D721Med (cell line): ENCODE data around the gene RASSF1.

Experiments
- DNase-seq: peaks from one replicate; pipeline ENCODE4 v3.0.0; 2011; ENCODE audit warnings: low spot score; ENCODE audit not compliant: insufficient read length
- FAIRE-seq: peaks from 2 replicates; lab custom pipeline; 2011; peaks lifted over from hg19 to GRCh38; lab: Jason Lieb, UNC
- TF ChIP-seq, protein P1 (sequence below): IDR thresholded peaks from 2 replicates; pipeline ENCODE4 v1.5.1; 2012; ENCODE audit warnings: mild to moderate bottlenecking, control low read depth; ENCODE audit not compliant: insufficient read depth; ENCODE audit errors: missing control alignments

Gene RASSF1

DNA sequence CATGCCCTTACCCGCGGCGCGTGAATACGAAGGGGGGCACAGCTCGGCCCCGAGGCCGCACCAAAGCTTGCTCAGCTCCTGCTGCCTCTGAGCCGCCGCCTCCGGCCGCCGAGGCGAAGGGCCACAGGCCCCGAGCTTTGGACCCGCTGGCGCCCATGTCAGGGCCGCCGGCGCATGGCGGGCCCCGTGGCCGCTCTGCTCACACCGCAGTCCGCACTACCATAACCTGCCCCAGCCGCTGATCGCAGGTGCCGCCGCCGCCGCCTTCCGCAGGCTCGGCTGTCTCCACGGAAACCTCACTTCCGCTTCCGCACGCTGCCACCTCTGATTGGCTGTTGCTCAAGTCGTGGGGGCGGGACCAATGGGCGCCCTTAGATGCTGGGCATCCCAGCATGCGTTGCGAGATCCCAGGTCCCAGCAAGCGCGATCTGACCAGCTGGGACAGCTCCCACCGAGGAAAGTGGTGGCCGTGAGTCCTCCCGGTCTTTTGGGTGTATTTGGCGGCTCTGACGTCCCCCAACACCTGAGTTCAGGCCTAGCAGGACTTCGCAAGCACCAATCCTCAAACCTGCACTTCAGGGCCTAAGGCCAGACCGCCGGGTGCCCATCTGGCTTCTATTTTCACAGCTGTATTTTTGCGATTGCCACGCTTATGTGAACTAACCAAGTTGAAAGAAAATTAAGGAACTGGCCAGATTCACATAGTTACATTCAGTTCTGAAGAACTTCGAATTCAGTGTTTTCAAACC lies 12.5 kb downstream of the RASSF1 start, which contains the start of gene TUSC2:
TSS of gene TUSC2 (minus strand) at position 281 of the 749 bp plus-strand sequence. CDS start at position 157, 124 bp downstream.
- no peak for FAIRE-seq
- peak; percentile 100 for DNase-seq
- TF ChIP-seq, protein P1, sequence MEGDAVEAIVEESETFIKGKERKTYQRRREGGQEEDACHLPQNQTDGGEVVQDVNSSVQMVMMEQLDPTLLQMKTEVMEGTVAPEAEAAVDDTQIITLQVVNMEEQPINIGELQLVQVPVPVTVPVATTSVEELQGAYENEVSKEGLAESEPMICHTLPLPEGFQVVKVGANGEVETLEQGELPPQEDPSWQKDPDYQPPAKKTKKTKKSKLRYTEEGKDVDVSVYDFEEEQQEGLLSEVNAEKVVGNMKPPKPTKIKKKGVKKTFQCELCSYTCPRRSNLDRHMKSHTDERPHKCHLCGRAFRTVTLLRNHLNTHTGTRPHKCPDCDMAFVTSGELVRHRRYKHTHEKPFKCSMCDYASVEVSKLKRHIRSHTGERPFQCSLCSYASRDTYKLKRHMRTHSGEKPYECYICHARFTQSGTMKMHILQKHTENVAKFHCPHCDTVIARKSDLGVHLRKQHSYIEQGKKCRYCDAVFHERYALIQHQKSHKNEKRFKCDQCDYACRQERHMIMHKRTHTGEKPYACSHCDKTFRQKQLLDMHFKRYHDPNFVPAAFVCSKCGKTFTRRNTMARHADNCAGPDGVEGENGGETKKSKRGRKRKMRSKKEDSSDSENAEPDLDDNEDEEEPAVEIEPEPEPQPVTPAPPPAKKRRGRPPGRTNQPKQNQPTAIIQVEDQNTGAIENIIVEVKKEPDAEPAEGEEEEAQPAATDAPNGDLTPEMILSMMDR: no peak

DNA sequence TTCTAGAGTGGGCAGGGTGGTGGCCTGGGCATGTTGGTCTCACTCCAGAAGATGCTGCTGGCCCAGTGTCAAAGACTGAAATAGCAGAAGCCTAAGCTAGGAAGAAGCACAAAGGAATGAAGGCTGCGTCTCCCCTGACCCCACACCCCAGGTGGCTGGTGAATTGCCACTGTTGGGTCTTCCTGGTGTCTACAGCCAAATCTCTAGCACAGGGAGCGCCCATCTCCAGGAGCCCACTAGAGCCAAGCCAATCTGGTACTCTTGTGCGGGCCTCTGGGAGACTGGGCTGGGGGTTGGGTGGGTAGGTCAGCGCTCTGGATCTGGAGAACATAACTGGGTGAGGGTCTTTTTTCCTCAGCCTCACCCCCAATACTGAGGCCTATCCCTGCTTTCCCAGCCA lies 13.5 kb downstream of the RASSF1 start:
- TF ChIP-seq, protein P1: no peak
- no peak for DNase-seq
- FAIRE-seq: no peak

DNA sequence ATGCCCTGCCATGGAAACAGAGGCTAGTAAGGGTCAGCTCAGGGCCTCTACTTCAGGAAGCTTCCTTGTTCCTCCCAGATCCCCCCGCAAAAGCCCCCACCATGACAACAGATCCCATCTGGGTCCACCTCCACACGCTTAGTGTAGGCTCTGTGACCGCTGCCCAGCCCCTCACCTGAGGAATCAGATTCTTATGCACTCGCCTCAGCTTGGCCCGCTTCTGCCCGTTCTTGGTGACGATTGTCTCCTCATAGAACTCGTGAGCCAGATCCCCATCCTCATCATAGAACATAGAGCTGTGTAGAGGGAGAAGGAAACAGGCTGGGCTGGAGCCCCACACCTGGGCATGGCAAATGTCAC lies 14.5 kb downstream of the RASSF1 start:
- DNase-seq: no peak
- FAIRE-seq: no peak
- TF ChIP-seq, protein P1: no peak

DNA sequence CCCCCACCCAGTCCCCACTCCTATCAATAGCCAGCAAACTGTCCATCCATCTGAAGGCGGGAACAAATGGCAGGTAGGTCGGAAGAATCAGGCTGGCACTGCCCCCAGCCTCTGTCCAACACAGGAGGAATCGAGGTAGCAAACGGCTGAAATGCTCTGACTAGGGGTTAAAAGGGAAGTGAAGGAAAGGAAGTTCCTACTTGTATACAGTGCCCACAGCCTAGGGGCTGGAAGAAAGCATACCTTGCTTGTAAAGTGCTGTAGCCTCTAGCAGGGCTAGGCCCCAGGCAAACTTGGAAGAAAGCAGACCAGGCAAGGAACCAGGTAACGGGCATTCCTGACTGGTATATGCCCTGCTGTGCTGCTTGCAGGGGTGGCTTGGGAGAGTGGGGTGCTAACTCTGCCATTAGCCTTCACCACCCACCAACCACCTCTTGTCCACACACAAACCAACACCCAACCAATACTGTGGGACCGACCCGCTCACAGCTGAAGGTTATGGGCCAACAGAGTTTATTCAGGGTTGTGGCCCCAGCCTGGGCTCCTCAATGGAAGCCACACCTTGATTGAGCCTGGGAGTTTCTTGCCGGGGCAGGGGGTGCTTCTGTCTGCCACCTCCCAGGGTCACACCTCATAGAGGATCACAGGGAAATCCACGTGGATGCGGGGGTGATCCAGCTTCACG lies 15.0 kb downstream of the RASSF1 start:
- no peak for DNase-seq
- TF ChIP-seq, protein P1: no peak
- no peak for FAIRE-seq

DNA sequence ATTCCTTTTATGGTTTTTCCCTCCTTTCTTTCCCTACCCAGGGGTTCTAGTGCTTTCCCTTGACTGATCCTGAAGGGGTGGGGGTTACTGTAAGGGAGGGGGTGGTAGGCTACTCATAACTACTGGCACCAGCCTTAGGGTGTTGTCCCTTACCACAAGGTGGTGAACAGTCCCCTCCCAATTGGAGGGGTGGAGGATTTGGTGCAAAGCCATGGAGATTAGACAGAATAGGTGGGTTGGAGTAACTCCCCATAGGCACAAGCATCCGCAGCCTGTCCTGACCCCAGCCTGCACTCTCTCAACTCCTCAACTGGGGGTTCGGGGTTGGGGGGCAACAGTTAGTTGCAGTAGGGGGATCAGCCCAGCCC lies 15.5 kb downstream of the RASSF1 start:
- FAIRE-seq (no peak), DNase-seq (no peak)
- TF ChIP-seq, protein P1: no peak

DNA sequence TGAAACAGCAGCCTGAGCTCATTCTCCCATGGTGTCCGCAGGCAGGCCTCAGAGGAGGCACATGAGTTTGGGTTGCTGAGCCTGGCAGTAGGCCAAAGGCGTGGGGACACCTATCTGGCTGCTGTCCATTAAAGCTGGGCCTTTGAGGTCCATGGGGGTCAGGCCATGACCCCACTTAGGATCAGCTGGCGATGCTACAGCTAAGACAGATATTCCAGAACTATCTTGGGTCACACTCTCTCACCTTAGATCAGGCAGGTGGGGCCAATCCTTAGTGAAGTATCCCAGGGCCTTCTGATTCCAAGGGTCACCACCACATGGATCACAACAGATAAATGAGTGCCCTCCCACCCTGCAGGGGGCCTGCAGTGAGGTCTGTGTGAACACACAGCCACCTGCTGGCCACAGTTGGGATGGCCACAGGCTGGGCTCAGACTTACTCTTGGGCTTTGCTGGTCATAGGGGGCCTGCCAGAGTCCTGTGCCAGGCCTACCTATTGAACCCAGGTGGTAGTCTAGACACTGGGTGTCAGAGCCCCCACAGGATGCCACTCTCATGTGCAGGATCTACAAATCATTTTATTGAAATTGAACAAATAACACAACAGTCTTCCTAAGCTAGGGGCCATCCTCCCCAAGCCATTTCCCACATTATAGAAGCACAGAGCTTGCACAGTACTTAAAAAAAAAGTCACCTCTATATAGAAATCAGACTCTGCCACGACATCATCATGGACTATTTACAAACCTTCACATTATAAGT lies 16.1 kb downstream of the RASSF1 start:
- peak; percentile 77 for DNase-seq

More for the DNA sequence above, 16.1 kb downstream of the RASSF1 start:
- no peak for FAIRE-seq
- TF ChIP-seq, protein P1: peak; percentile 68
